GM19468 (cell line): ENCODE data around the gene EIF6.
"Not testable (repeated sequence)": the region's sequence is repeated elsewhere in the genome, so short reads cannot be mapped to it uniquely, and the experiment has no call there.

ENCODE experiments used
- ATAC-seq: cut with Tn5 transposase; IDR thresholded peaks from one replicate; pipeline ENCODE4 v1.9.1; 2021; ENCODE audit warnings: mild to moderate bottlenecking, moderate library complexity, moderate number of reproducible peaks; ENCODE audit not compliant: unreplicated experiment; ENCODE audit errors: extremely low read depth

The EIF6 gene

DNA sequence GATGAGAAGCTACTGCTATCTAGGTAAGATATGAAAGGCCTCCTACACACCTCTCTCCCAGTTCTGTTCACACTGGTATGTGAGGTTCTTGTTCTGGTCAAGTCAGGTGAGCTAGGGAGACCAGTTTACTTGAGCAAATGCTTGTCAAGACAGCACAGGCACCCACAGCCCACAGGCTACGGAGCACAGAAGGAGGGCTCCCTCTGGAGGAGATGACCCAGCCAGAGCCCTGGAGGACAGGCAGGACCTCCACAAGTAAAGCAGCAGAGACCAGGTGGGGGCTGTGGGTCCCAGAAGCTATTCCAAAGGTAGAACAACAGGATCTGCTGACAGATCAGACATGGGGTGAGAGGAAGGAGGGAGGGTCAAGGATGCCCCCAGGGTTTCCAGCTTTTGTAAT lies 19.8 kb downstream of the EIF6 start:
- no peak for ATAC-seq

DNA sequence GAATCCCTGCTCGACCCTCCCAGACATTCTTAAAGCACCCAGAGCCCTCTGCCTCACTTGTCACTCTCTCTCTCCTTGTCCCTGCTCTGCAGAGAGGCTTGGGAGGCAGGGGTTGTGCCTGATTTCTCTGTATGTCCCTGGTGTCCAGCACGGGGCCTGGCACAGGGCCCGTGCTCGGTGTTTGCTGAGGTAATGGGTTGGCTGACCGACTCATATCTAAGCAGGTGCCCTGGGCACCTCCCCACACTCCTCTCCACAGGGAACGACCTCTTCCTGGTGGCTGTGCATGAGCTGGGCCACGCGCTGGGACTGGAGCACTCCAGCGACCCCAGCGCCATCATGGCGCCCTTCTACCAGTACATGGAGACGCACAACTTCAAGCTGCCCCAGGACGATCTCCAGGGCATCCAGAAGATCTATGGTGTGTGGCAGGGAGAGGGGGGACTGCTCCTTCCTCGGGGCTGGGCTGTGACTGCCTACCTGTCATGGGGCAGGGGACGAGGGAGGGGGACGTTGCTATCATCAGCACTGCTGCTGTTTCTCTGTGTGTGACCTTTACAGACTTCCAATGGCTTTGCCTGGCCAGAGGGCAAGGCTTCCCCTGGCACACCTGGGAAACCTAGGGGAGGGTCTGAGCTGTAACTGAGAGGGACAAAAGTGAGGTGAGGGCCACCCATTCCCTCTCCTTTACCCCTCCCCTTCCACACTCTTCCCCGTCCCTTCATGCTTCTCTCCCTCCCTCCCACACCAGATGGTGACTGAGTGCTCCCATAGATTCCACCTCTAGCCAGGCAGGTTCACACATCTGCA lies 20.8 kb downstream of the EIF6 start:
- ATAC-seq, result no peak

GRCh38 chr20:35262731-35263531 lies 21.6 kb downstream of the EIF6 start:
- not testable (repeated sequence) for ATAC-seq

- not testable (repeated sequence) for ATAC-seq
These were observed 22.3 kb downstream of the EIF6 start for GRCh38 chr20:35262321-35262720.

- ATAC-seq, result no peak
These were observed 24.1 kb downstream of the EIF6 start for GRCh38 chr20:35260426-35260825.

DNA sequence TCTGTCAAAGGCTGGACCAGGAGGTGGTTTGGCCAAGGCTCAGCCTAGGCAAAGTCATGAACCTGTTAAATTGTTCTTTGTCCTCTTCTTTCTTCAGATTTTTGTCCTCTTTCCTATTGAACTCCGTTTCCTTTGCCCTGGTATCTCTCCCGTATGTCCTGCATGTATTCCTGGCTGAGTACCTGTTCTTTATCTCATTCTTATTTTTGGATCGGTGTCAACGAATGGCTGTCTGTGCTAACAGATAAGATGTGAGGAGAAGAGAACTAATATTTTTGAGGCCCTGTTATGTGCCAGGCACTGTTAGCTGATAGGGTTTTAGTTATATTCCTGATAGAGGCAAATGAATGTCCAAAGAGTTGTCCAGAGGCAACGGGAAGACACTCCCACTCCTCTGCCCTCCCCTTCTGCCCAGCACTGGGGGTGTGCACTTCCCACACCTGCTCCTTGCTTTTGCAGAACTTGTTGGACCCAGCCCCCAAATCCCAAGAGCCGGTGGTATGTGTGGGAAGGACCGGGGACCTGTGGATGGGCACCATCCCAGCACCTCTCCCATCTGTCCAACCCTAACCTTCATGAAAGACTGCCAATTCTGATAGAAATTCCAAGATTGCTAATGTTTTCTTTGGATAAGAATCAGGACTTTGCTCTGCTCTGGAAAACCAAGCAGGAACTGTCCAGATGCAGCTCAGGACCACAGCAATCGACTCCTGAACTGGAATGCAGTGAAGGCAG lies 27.2 kb downstream of the EIF6 start:
- ATAC-seq, result no peak

- no peak for ATAC-seq
These were observed 30.0 kb downstream of the EIF6 start for GRCh38 chr20:35254448-35254999.

DNA sequence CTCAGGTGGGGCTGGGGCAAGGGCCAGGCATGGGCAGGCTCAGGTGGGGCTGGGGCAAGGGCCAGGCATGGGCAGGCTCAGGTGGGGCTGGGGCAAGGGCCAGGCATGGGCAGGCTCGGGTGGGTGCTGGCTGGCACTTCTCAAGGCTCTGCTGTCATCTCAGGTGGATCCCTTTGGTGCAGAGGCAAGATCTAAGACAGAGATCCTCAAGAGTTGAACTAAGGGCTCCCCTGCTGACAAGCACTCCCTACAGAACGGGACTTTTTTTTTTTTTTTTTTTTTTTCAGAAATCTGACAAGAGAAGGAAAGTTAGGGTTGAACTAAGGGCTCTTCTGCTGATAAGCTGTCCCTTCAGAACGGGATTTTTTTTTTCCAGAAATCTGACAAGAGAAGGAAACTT lies 31.6 kb downstream of the EIF6 start:
- ATAC-seq, result no peak

DNA sequence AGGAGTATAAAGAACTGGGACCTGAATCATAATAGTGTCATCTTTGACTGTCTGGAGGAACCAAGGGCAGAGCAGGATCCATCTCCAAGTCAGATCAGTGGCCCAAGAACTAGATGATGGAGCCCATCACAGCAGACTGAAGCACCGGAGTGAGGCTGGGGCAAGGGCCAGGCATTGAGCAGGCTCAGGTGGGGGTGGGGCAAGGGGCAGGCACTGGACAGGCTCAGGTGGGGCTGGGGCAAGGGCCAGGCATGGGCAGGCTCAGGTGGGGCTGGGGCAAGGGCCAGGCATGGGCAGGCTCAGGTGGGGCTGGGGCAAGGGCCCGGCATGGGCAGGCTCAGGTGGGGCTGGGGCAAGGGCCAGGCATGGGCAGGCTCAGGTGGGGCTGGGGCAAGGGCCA lies 32.0 kb downstream of the EIF6 start:
- not testable (repeated sequence) for ATAC-seq

GRCh38 chr20:35252037-35252461 lies 32.5 kb downstream of the EIF6 start:
- peak; percentile 47 for ATAC-seq

DNA sequence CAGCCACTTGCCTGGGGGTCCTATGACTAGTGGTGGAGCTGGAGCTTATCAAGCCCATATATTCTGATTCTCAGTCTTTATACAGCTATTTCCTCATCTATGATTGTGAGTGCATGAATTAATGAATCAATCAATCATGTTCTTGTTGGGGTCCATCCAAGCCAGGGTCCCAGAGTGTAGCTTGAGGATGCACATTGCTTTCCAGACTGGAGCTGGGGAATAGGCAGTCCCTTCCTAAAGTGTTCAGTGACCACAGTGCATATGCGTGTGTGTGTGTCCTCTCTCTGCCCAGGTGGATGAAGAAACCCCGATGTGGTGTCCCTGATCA lies 33.0 kb downstream of the EIF6 start:
- ATAC-seq, result no peak

DNA sequence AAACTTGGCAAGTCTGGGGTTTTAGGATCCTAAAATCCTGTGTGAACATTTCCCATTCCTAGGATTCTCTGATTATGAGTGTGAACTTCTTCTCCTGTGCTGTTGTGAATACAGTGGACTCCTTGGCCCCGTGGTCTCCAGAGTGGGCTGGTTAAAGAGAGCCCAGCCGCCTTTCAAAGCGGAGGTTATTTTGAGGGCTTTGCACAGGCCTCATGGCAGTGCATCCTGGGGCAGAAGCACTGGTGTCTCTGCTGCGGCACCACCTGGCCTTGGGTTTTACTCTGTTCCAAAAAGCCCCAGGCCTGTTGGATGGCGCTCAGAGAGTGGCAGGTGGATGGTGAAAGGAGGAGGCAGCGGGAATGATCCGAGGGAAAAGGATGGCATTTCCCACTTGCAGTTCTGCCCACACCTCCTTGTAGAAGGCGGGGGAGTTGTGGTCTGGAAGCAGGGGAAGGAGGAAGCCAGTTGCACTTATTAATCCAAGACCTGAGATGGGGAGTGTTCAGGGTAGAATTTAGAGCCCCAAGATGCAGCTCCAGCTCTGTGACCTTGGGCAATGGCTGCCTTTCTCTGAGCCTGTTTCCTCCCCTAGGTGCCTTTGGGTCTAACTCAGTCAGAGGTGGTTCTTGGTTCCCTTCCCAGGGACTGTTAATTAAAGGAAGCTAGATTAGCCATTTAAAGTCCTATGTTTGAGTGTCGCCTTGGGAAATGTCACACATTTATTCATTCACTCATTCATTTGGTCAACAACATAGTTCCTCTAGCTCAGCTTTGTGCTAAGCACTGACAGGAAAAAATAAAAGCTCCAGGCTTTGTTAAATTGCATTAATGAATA lies 35.7 kb downstream of the EIF6 start:
- ATAC-seq, result no peak

- no peak for ATAC-seq
These were observed 37.8 kb downstream of the EIF6 start for GRCh38 chr20:35246723-35247122.

DNA sequence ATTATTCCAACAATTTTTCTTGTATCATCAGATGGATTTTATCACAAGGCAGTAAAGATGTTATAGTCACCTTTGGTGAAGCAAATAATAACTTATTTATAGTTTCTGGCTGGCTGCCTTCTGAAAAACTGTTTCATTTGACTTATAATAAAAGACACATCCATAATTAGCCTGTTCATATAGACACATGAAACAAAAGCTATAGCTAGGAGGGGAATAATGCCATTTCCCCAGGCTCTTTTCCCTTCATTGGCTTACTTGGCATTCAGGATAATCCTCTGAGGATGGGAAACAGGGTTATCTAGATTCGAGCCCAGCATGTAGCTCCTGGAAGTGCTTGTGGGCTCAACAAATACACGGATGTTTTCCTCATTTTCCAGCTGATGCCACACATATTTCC lies 40.6 kb downstream of the EIF6 start:
- ATAC-seq, result no peak

DNA sequence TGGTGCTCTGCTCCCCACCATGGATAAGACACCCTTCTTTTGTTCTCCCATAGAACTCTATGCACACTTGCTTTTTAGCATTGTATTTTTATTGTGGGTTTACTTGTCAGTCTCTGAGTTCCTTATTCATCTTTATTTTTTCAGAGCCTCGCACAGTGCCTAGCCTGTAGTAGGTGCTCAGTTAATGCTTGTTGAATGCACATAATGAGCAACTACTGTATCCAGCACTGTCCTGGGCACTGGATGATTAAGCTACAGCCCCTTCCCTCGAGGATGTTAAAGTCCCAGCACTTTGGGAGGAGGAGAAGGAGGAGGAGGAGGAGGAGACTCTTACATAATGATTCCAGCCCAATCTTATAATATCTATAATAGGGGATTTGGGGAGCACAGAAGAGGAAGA lies 41.3 kb downstream of the EIF6 start:
- no peak for ATAC-seq

DNA sequence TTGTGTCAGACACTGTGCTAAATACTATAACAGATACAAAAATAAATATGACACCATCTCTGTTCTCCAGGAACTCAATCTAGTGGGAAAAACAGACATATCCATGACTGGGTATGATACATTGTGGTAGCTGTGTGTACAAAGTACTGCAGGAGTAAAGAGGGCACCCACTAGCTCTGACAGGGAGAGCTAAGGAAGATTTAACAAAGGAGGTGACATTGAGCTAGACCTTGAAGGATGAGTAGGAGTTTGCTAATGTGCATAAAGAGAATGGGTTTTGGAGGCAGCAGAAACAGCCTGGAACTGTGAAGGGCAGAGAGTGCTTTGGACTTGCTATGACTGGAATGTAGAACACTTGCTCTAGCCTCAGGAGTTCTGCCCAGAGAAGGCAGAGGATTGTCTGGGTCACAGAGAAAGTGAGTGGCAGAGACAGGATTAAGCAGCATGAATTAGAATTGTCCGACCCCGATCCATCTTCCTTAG lies 43.7 kb downstream of the EIF6 start:
- no peak for ATAC-seq

GRCh38 chr20:35240083-35240810 lies 44.3 kb downstream of the EIF6 start:
- no peak for ATAC-seq

GRCh38 chr20:35238735-35239134 lies 45.8 kb downstream of the EIF6 start:
- ATAC-seq, result no peak

- no peak for ATAC-seq
These were observed 46.4 kb downstream of the EIF6 start for GRCh38 chr20:35238170-35238569.
